A673 (cell line): ENCODE measurements around the gene OR7G2.
"Not testable (repeated sequence)": the region's sequence is repeated elsewhere in the genome, so short reads cannot be mapped to it uniquely, and the experiment has no call there.

Experiments
- CTCF ChIP-seq: fragments of 300-800, 200-600 bp; sonication (generic); conservative IDR thresholded peaks from 2 replicates; pipeline ENCODE4 v1.5.1; 2017; ENCODE audit warnings: low read depth, mild to moderate bottlenecking, antibody characterized with exemption, low read length, moderate library complexity, mixed read lengths
- EZH2 ChIP-seq: fragments of 200-600 bp; sonication (generic); IDR thresholded peaks from 2 replicates; pipeline ENCODE4 v1.6.1; 2017; ENCODE audit warnings: borderline replicate concordance, low read depth, mild to moderate bottlenecking, mixed read lengths, antibody characterized with exemption, low read length; ENCODE audit not compliant: poor library complexity, severe bottlenecking

GRCh38 chr19:9053674-9054073 lies 53.6 kb downstream of the OR7G2 start:
- TF ChIP-seq CTCF, EZH2: not testable (repeated sequence)
